HCT116 (cell line): Measurements from ENCODE around the gene DUOXA1. TPM values are rescaled to one million over a fixed set of nuclear protein-coding genes. Genes with fewer than 3 reads are reported as not detected.

Source experiments
- ATAC-seq: fragments of 200-7000 bp; cut with Tn5 transposase; 2 replicates; pipeline ENCODE4 v1.9.1; 2020; ENCODE audit warnings: mild to moderate bottlenecking, moderate library complexity
- BruUV-seq: library from RNA; stranded (reverse); fragments of 400-500 nt; replicated peaks from 2 replicates; lab custom pipeline; 2021; lab: Mats Ljungman, UMichigan
- CTCF ChIA-PET: fragments of 300-600 bp; sonication (Branson Sonifier 250); formaldehyde crosslinking; loops from one replicate; lab custom pipeline; 2021; ENCODE audit warnings: antibody characterized with exemption; lab: Charles Lee
- POLR2A ChIA-PET: fragments of 300-600, 350-600 bp; sonication (Branson Sonifier 250); formaldehyde crosslinking; loops from one replicate; lab custom pipeline; 2021; ENCODE audit warnings: antibody characterized with exemption; lab: Charles Lee
- RAD21 ChIA-PET, 2 experiments: fragments of 300-600 bp; sonication (Branson Sonifier 250); formaldehyde crosslinking; loops; one replicate each; lab custom pipeline; 2023; ENCODE audit warnings: low total read pairs in 2 of 2; ENCODE audit not compliant: uncharacterized antibody in 2 of 2, unreplicated experiment in 2 of 2, low non-redundant PET in 1 of 2; lab: Charles Lee
- DNase-seq: peaks from one replicate; pipeline ENCODE4 v3.0.0-alpha.2; 2010; ENCODE audit warnings: low read depth, low spot score
- H2AFZ ChIP-seq: fragments of 200-600 bp; shearing (Covaris generic), sonication (generic); 2 replicates; pipeline ENCODE4 v1.6.1; 2017; ENCODE audit warnings: low read depth, mixed run types, mixed read lengths, antibody characterized with exemption, low read length; ENCODE audit not compliant: poor library complexity, severe bottlenecking
- H3K27ac ChIP-seq: 2 replicates; pipeline ENCODE4 v1.5.1; 2012; ENCODE audit warnings: low read depth, low read length
- H3K27me3 ChIP-seq: fragments of 200-600 bp; sonication (generic); 2 replicates; pipeline ENCODE4 v1.6.1; 2016; ENCODE audit warnings: mixed run types, low read length, mixed read lengths; ENCODE audit not compliant: insufficient read depth
- H3K36me3 ChIP-seq, 2 experiments: fragments of 200-500 bp in 1 of 2; fragments of 200-600 bp in 1 of 2; sonication (Bioruptor generic) in 1 of 2; sonication (generic) in 1 of 2; 2 replicates each; pipeline versions ENCODE4 v1.5.1 to v1.6.1; 2014 to 2016; ENCODE audit warnings: low read length in 2 of 2, inconsistent platforms in 1 of 2, mixed read lengths in 1 of 2, mixed run types in 1 of 2; ENCODE audit not compliant: insufficient read depth in 2 of 2, control insufficient read depth in 1 of 2
- H3K4me1 ChIP-seq, 2 experiments: fragments of 200-600 bp in 1 of 2; sonication (generic) in 1 of 2; 2 replicates each; pipeline versions ENCODE4 v1.5.1 to v1.6.1; 2012 to 2017; ENCODE audit warnings: low read length in 2 of 2, inconsistent platforms in 1 of 2, mild to moderate bottlenecking in 1 of 2, mixed read lengths in 1 of 2, mixed run types in 1 of 2, moderate library complexity in 1 of 2; ENCODE audit not compliant: insufficient read depth in 2 of 2, control insufficient read depth in 1 of 2
- H3K4me2 ChIP-seq: fragments of 200-600 bp; sonication (generic); 2 replicates; pipeline ENCODE4 v1.6.1; 2017; ENCODE audit warnings: mixed run types, low read length, mixed read lengths
- H3K4me3 ChIP-seq, 2 experiments: fragments of 200-600 bp in 1 of 2; sonication (generic) in 1 of 2; replicated peaks in 1 of 2; 2 replicates each; pipeline ENCODE4 v1.5.1; 2011 to 2016; ENCODE audit warnings: low read length in 2 of 2, control low read depth in 1 of 2, low read depth in 1 of 2, mild to moderate bottlenecking in 1 of 2, mixed read lengths in 1 of 2, mixed run types in 1 of 2
- H3K79me2 ChIP-seq: fragments of 200-600 bp; sonication (generic); 2 replicates; pipeline ENCODE4 v1.6.1; 2017; ENCODE audit warnings: mild to moderate bottlenecking, mixed run types, low read length, moderate library complexity, mixed read lengths; ENCODE audit not compliant: insufficient read depth
- H3K9ac ChIP-seq: fragments of 200-600 bp; sonication (generic); 2 replicates; pipeline ENCODE4 v1.6.1; 2016; ENCODE audit warnings: low read length, mixed read lengths
- H3K9me2 ChIP-seq: fragments of 200-600 bp; sonication (generic), shearing (Covaris generic); 2 replicates; pipeline ENCODE4 v1.6.1; 2017; ENCODE audit warnings: mixed run types, mild to moderate bottlenecking, moderate library complexity; ENCODE audit not compliant: insufficient read depth
- H3K9me3 ChIP-seq, 2 experiments: fragments of 200-500 bp in 1 of 2; fragments of 200-600 bp in 1 of 2; sonication (Bioruptor generic) in 1 of 2; sonication (generic) in 1 of 2; 2 replicates each; pipeline ENCODE4 v1.6.1; 2014 to 2017; ENCODE audit warnings: low read length in 2 of 2, mixed read lengths in 2 of 2, inconsistent platforms in 1 of 2, low read depth in 1 of 2, mild to moderate bottlenecking in 1 of 2, mixed run types in 1 of 2, moderate library complexity in 1 of 2; ENCODE audit not compliant: control insufficient read depth in 1 of 2, insufficient read depth in 1 of 2
- H4K20me1 ChIP-seq: fragments of 200-600 bp; sonication (generic), shearing (Covaris generic); 2 replicates; pipeline ENCODE4 v1.6.1; 2017; ENCODE audit warnings: mixed run types, mild to moderate bottlenecking, moderate library complexity; ENCODE audit not compliant: insufficient read depth
- CEBPB ChIP-seq: IDR thresholded peaks from 2 replicates; pipeline ENCODE4 v1.6.1; 2012; ENCODE audit warnings: low read depth
- EGR1 ChIP-seq: IDR thresholded peaks from 2 replicates; pipeline ENCODE4 v1.6.1; 2012; ENCODE audit warnings: low read depth
- ELF1 ChIP-seq: IDR thresholded peaks from 2 replicates; pipeline ENCODE4 v1.6.1; 2012; ENCODE audit warnings: low read depth, borderline replicate concordance
- EZH2 ChIP-seq: fragments of 200-600 bp; sonication (generic); IDR thresholded peaks from 2 replicates; pipeline ENCODE4 v1.6.1; 2017; ENCODE audit warnings: antibody characterized with exemption, mixed run types
- EZH2phosphoT487 ChIP-seq: fragments of 200-600 bp; IDR thresholded peaks from 2 replicates; pipeline ENCODE4 v1.6.1; 2018; ENCODE audit warnings: antibody characterized with exemption, borderline replicate concordance
- FOSL1 ChIP-seq: IDR thresholded peaks from 2 replicates; pipeline ENCODE4 v1.6.1; 2012; ENCODE audit warnings: low read depth
- JUND ChIP-seq: IDR thresholded peaks from 2 replicates; pipeline ENCODE4 v1.6.1; 2012
- POLR2AphosphoS5 ChIP-seq: IDR thresholded peaks from 2 replicates; pipeline ENCODE4 v1.6.1; 2011; ENCODE audit warnings: mild to moderate bottlenecking, low read depth, low read length, moderate library complexity
- RAD21 ChIP-seq: IDR thresholded peaks from 2 replicates; pipeline ENCODE4 v1.6.1; 2012; ENCODE audit warnings: low read depth, mild to moderate bottlenecking
- SP1 ChIP-seq: IDR thresholded peaks from 2 replicates; pipeline ENCODE4 v1.6.1; 2012; ENCODE audit warnings: low read depth
- SRF ChIP-seq: IDR thresholded peaks from 2 replicates; pipeline ENCODE4 v1.6.1; 2012; ENCODE audit warnings: low read depth
- intact Hi-C: fragments of 100-400 bp; cut with micrococcal nuclease; formaldehyde crosslinking; loops from 2 replicates; pipeline ENCODE4 v1.10.0; 2022
- total RNA-seq: library from RNA; stranded (reverse); gene quantifications from one replicate; pipeline ENCODE4 v1.2.1, GENCODE V29; 2021; ENCODE audit not compliant: unreplicated experiment
- TF ChIP-seq, protein P1 (sequence below): IDR thresholded peaks from 2 replicates; pipeline ENCODE4 v1.6.1; 2012
- TF ChIP-seq, protein P2 (sequence below): IDR thresholded peaks from 2 replicates; pipeline ENCODE4 v1.6.1; 2011; ENCODE audit warnings: mild to moderate bottlenecking, low read length, moderate library complexity; ENCODE audit not compliant: insufficient replicate concordance; ENCODE audit errors: extremely low read depth

DUOXA1 gene
- total RNA-seq, 1 experiment from 2014 or later, result 2.3 TPM

DNA sequence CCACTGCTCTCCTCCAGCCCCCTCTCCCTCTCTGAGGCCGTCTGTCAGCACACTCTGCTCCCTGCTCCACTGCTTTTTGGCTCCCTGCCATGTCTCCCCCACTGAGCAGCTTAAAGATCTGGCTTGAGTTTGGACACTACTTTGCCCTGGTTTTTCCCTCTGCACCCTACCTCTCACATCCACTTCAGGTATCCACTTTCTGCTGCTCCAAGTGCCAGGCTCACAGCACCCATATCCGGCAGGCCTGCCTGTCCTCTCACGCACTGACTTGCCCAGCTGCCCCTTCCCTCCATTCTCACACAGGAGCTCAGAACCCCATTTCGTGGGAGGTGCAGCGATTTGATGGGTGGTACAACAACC lies 3.9 kb upstream of the DUOXA1 start:
- Histone ChIP-seq H3K9ac (no peak overlapping the region), H3K27me3 (no peaks in the 10 kb centered on the region), H3K9me2 (no peaks in the 10 kb centered on the region), H3K9me3 (no peaks in the 10 kb centered on the region), H4K20me1 (no peaks in the 10 kb centered on the region), H3K36me3 (no peaks in the 10 kb centered on the region), H2AFZ (no peak overlapping the region), H3K79me2 (no peaks in the 10 kb centered on the region), H3K4me1 (peaks cover 7 to 12% of the 10 kb centered on the region in 2 experiments; a peak in 3 of 4 replicates), H3K4me3 (no peak overlapping the region), H3K27ac (no peak overlapping the region), H3K4me2 (no peak overlapping the region)
- POLR2A ChIA-PET, result no interaction called here
- DNase-seq (no peak), ATAC-seq (no peak)
- no TSS peak for BruUV-seq
- RAD21 ChIA-PET, result no interaction called here
- intact Hi-C loops, result no loop called here
- CTCF ChIA-PET, result interaction anchor here (6.0 kb wide), 1 partner anchor 15 kb away, joined by 40 read pairs; no protein-coding TSS in a partner anchor
- TF ChIP-seq, protein P1, sequence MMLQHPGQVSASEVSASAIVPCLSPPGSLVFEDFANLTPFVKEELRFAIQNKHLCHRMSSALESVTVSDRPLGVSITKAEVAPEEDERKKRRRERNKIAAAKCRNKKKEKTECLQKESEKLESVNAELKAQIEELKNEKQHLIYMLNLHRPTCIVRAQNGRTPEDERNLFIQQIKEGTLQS, result no peak
- TF ChIP-seq EZH2phosphoT487 (no peak), SRF (no peak), JUND (no peak), SP1 (no peak), EGR1 (no peak), POLR2AphosphoS5 (no peak), CEBPB (no peak), FOSL1 (no peak), ELF1 (no peak), RAD21 (no peak), EZH2 (no peak)
- TF ChIP-seq, protein P2, sequence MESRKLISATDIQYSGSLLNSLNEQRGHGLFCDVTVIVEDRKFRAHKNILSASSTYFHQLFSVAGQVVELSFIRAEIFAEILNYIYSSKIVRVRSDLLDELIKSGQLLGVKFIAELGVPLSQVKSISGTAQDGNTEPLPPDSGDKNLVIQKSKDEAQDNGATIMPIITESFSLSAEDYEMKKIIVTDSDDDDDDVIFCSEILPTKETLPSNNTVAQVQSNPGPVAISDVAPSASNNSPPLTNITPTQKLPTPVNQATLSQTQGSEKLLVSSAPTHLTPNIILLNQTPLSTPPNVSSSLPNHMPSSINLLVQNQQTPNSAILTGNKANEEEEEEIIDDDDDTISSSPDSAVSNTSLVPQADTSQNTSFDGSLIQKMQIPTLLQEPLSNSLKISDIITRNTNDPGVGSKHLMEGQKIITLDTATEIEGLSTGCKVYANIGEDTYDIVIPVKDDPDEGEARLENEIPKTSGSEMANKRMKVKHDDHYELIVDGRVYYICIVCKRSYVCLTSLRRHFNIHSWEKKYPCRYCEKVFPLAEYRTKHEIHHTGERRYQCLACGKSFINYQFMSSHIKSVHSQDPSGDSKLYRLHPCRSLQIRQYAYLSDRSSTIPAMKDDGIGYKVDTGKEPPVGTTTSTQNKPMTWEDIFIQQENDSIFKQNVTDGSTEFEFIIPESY, result no peak
